ENCODE results near the gene GABRA4. TPM values are rescaled to one million over a fixed set of nuclear protein-coding genes. Genes with fewer than 3 reads are reported as not detected.

The GABRA4 gene
- not detected in 2 replicates for total RNA-seq
- not detected for polyA plus RNA-seq (2012)

DNA sequence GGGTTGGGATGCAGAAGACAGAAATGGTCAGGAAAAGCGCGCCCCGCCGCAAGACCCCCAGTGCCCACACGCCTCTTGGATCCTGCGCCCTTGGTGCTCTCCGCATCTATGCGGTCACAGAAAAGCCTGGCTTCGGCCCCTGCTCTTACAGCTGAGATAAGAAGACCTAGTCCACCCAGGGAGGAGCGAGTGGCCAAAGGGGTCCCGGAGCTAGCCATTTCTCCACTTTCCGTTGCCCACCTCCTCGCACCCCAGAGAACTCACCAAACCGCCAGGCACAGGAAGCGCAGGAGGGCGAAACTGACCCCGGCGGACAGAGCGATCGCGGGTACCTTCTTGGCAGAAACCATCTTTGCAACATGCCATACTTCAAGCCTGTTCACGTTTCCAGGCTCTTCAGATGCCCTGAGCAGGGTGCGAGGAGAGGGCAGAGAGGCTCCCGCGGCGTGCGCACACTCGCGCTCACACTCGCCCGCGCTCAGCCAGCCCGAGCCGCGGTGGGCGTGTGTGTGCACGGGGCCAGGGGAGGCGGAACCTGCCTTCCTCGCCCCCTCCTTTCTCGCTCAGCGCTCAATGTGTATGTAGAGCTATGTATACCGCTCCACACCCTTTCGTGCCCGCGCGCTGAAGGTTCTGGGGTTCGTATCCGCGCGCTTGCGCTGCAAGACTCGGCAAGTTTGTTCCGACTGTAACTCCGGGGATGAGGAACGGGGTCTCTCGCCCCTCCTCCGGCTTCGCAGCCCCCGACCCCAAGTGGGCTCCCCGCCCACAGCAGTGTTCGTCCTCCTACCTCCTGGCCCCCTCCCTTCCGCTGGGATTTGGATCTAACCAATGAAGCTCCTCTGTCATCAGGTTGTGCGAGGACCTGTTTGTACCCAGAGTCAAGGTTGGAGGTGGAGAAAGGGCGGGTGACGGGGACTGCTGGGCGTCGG lies at the start of gene GABRA4:
Gene GABRA4 (minus strand): TSS at position 507 of the 932 bp plus-strand sequence. CDS start 157 bp downstream, at position 350.
- no peak for DNase-seq (ENCODE audit: low read depth)

DNA sequence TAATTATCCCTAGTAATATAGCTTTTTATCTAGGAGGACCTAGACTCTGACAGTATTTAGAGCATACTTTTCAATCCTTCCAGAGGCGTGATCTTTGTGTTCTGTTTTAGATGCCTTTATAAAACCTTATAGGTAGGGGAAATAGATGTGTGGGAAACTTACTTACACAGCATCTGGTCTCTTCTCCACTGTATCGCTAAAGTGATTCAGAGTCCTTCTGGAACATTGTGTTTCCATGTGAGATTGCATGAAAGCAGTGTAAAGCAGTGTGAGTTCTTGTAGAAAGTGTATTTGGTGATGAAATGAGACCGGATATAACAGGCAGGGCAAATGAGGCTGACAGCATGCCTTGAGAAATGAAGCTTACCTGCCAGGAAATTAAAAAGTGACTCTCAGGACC lies 47.4 kb upstream of the GABRA4 start:
- DNase-seq (ENCODE audit: low read depth) = no peak

DNA sequence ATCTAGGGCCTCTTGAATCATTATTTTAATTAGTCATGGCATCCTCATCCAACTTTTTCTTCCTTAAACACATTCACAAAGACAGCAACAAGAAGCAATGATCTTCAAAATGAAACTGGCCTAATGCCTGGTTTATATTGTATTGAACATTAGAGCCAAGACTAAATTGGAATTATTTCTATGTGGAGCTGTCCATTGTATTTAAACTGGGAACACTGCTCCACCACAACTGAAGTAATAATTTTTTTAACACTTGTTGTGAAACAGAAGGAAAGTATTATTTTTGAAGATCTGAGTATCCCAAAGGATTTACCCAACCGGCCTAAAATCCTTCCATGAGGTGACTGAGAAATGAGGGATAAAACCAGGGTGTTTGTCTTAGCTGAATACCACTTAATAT lies 44.9 kb upstream of the GABRA4 start:
- DNase-seq (ENCODE audit: low read depth) = no peak

DNA sequence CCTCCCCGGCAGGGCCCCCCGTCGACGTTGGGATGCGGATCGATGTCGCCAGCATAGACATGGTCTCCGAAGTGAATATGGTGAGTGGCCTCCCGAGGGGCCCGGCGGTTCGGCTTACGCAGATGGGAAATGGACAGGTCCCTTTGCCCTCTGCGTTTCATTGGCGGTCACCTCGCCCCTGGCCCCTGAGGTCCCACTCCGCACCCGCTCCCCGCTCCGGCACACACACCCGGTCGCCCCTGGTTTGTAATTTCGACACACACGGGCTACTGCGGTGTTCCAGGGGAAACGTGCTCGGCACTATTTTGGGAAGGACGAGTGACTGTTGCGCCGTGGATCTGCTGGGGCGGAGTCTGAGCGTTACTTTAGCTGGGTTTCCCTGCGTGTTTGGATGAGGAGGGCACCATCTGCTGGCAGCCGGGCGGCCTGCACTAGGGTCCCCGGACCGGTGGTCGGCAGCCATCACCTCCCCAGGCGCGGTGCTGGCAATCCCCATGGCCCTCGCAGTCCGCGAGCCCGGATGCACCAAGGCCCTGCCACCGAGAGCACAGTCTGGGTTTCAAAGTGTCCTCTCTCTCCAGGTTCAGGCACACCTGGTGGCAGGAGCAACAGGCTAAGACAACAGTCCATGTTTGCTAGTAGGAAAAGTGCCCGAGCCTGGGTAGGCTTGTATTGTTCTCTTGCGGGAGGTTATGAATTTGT lies 39.2 kb upstream of the GABRA4 start:
- peak; percentile 59 for DNase-seq (ENCODE audit: low read depth)

DNA sequence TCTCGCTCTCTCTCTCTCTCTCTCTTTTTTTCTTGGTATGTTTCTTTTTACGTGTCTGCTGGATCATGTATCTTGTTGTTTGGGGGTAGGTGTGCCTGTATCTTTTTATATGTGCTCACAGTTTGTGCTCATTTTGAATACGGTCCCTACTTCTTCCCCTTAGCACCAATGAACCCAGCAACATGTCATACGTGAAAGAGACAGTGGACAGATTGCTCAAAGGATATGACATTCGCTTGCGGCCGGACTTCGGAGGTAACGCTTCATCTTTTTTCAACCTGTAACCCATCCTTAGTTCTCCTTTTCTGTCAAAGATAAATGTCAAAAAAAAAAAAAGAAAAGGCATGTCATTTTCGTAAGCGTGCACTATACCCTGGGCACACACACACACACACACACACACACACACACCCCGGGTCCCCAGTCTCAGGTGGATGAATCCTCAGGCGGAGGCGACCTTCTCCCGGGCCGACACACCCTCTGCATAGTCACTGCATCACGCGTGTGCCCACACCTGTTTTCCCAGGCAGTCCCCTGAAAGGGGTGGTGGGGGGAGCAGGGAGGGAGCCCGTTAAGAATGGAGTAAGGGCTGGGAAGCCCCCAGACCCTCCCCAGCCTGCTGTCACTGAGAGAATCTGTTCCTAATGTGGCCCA lies 38.5 kb upstream of the GABRA4 start:
- DNase-seq (ENCODE audit: low read depth) = no peak

DNA sequence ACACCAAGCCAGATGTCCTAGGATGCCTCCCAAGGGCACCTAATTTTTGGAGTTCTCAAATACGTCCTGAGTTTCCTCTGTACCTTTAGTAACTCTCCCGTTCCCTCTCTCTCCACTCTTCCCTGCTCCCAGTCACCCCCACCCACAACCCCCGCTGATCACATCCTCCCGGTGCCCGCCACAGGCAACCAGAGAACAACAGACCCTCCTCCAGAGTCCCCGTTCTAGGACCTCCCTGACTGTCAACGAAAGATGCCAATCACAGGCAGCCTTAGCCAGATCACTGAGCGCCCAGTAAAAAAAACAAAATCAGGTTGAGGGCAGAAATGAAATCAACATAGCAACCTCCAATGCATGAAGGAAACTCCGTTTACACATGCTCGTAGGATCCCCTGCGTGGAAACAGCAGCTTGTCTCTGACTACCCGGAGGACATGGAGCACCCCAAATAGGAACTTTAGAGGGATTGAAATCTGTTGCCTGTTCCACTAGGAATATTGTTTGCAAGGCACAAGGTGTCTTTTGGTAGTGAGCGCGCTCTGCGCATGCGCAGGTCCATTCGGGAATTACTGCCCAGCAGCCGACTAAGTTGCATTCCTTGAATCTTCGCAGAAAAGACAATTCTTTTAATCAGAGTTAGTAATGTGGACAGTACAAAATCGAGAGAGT lies 37.8 kb upstream of the GABRA4 start, which contains the start of gene GABRB1:
Gene GABRB1 (plus strand): TSS at position 557 of the 668 bp plus-strand sequence.
- peak; percentile 40 for DNase-seq (ENCODE audit: low read depth)

DNA sequence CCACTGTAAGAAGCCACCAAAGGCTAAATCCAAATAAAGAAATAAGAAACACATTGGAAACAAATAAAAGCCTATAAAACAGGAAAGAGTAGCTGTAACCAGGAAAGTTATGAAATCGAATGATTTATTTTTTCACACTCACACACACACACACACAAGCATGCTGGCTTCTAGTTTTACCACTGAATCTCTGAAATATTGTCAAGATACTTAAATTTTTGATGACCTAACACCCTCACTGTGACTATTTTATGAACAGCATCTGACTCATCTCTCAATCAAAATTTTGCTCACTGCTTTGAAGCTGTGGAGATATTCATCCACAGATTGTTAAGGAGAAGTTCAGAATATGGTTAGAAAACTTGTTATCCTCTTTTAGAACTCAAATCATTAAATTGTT lies 24.1 kb upstream of the GABRA4 start:
- DNase-seq (ENCODE audit: low read depth) = no peak

DNA sequence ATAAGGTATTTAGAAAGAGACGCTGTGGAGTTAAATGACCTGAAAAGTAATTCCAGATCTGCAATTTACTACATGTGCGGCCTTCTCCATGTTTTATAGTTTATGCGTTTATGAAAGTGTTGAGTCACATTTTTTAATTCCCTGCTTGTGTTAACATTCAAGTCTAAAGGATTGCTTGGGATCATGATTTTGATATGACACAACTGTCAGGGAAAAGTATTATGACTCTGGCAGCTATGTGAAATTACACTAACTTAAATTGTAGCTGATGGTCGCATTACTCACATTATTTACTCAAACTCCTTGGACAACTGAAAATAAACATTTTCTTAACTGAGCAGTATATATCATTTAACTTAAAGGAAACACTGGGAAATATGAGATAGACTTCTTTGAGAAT lies 23.7 kb upstream of the GABRA4 start:
- no peak for DNase-seq (ENCODE audit: low read depth)

DNA sequence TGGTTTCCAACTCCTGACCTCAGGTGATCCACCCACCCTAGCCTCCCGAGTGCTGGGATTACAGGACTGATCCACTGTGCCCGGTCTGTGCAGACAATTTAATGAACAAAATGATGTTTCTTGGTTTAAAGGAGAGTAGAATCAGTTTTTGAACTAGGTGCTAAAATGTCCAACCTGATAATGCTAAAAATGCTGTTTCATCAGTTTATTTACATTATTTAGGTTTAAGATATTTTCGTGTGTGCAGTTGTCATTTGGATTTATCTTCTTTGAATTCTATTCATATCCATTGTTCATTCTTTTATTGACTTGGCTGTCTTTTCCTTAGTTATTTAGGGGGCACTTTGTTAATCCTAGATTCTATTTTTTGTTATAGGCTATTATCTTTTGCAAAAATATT lies 20.0 kb upstream of the GABRA4 start:
- no peak for DNase-seq (ENCODE audit: low read depth)

DNA sequence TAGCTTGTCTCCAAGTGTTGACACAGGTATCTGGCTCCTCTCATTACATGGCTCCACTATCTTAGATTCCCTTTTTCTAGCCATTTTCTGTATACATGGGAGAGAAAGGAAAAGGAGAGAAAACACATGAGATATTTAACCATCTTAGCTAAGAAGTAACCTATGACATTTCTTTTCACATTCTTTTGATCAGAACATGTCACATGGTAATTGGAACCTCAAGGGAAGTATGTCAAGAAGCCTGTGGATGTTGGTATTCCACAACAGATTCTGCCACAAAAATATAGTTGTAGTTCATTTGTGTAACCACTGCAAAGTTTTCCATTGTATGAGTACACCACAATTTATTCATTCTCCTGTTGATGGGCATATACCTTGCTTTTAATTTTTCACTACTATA lies 19.3 kb upstream of the GABRA4 start:
- no peak for DNase-seq (ENCODE audit: low read depth)

DNA sequence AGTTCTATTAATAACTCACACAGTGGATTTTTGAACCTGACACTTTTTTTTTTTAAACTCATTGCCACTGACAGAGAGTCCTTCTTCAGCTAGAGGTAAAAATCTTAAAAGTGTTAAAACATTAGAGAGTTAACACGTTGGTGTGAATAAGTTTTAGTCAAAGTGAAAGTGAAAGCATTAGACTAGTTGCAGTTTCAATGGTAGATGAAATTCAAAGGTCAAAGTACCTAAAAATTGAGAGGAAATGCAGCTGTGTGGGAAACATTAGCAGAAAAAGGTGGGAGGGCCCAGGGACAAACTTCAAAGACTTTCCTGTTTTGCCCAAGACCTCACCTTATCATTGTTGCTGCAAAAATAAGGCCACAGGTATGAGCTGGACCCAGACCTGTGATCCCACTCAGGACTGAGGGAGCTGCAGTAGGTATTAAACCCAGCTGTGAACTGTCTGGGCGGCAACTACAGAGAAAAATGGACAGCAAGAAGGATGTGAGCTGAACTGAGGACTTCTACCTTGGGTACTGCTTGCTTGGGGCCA lies 17.6 kb upstream of the GABRA4 start:
- no peak for DNase-seq (ENCODE audit: low read depth)

DNA sequence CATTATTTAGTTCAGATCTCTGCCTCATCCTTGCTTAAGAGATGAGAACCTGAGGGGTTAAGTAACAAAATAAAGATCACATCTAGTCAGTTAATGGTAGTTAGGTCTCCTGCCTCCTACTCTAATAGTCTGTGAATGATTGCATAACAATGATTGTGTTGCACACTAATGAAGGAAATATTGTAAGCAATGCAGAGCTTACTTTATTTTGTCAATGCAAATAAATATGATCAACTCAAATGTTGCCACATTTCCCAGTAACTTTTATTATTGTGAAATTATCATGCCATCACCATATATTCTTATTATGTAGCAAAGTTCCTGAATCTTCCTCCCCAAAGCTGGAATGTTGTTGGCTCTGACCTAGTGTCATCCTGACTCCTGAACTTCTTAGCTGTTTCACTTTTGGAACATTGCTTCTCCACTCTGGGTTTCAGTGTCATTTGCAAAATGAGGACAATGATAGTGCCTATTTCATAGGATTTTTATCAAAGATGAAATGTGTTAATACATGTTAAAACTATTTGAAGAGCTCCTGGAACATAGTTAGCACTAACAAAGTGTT lies 17.0 kb upstream of the GABRA4 start:
- no peak for DNase-seq (ENCODE audit: low read depth)

DNA sequence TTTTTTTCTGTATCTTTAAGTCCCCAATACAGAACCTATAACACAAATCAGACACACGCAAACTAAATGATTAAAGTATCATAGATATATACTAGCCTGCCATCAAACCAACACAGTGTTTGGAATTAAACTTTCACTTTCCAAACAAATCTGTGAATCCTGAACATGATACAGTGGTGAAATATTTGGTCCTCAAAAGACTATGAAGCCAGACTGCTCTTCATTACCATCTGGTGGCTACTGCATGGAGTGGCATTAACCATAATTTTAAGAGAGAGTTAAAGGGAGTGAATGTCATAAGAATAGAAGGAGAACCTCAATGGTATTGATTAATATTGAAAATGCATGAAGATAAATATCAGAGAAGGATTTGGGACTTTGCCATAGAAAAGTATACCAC lies 9.2 kb upstream of the GABRA4 start:
- DNase-seq (ENCODE audit: low read depth) = peak; percentile 25

DNA sequence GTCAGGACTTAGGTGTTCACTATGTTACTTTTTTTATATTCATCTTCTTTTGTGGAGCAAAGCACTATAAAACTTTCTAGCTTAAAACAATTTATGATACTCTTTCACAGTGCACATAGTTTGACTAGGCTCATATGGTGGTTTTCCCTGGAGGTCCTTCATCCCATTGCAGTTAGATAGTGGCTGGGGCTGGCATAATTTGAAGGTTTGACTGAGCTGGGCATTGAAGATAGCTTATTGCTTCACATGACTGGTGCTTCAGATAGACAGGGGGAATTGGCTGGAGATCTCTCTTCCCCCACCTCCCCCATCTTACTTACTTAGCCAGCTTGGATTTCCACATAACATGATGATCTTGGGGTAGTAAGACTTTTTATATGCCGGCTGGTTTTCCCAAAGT lies 7.0 kb upstream of the GABRA4 start:
- no peak for DNase-seq (ENCODE audit: low read depth)

DNA sequence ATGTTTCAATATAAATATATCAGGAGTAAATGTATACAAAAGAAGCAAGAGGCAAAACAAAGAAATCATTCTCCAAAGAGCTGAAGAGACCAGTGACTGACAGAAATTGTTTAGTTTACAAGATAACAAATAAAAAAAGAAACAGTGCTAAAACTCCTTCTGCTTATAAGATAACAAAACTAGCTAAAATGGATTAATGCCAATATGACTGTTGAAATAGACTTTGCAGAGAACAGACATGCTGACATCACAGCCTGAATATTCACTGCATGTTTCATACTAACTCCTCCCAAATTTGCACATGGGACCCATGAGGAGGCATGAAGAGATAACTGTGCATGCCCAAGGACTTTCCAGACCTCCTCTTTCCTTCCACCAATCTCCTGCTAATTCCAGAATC lies 6.2 kb upstream of the GABRA4 start:
- no peak for DNase-seq (ENCODE audit: low read depth)

DNA sequence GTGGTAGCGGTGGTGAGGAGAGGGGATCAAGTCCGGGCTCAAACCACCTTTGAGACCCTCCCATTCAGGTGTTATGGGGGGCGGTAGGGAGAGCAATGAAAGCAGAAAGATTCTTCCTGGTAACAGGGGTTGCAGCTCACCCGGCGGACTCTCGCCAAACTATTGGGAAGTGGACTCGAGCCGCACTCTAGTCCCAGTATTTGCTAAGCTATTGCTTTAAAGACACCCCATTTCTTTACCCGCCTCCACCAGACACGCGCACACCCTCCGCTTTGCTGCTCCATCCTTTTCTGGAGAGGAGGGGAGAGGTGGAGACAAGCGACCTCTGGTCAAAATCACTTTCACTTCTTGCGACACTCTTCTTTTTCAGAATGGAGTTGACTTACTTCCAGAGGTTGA lies 625 bp upstream of the GABRA4 start:
- no peak for DNase-seq (ENCODE audit: low read depth)

DNA sequence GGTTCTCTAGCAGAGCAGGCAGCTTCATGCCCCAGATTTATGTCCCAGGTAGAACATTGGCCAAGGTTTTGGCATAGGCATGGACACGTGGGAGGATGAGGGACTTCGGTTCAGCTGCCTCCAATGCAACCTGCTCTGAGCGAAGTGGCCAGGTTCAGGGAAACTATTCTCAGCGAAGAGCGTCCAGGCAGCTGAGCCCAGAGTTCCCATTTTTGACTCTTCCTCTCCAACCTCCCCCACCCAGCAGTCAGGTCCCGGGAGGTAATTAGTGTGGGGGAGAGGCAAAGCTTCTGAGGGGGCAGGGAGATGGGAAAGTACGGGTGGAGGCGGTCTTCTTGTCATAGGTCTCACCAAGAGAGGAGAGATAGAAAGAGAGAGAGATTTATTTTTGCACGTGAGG lies 1.0 kb downstream of the GABRA4 start:
- no peak for DNase-seq (ENCODE audit: low read depth)

DNA sequence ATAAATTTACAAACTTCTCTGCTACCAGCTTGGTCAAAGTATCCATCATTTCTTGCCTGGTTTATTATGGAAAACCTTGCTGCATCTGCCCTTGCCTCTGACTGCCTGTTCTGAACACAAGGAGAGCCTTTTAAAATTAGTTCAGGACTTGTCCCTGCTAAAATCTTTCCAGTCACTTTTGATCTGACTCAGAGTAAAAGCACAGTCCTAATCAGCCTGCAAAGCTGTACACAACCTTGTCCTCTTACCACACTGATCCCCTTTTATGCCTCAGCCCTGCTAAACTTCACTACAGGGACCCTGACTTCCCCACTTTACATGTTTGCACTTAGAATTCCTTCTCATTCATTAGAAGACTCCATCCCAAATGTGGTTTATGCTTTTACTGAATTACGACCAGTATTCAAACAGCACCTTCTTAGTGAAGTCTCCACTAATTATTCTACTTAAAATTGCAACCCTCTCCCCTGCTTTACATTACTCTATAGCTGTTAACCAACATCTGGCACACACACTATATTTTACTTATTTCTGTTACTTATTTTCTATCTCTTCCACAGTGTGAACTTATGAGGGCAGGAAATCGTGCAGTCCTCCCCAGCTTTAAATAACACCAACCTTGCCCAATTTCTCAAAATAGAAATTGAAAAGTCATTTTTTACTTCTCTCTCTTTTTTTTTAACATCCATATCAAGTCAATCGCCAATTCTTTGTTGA lies 6.3 kb downstream of the GABRA4 start:
- DNase-seq (ENCODE audit: low read depth) = no peak

DNA sequence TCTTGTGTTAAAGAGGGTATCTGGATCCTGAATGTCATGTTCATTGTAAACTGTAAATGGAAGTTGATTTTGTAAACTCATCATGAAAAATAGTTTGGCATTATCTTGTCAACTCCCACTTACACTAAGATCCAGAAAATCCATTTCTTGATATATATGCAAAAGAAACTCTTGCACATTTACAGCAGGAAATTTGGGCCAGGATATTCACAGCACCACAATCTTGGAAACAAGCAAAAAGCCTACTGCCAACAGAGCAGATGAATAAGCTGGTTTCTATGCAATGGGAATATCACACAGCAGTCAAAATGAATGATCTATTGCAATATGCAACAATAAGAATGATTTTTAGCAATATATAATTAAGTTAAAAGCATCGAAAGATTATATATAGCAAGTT lies 8.6 kb downstream of the GABRA4 start:
- no peak for DNase-seq (ENCODE audit: low read depth)

DNA sequence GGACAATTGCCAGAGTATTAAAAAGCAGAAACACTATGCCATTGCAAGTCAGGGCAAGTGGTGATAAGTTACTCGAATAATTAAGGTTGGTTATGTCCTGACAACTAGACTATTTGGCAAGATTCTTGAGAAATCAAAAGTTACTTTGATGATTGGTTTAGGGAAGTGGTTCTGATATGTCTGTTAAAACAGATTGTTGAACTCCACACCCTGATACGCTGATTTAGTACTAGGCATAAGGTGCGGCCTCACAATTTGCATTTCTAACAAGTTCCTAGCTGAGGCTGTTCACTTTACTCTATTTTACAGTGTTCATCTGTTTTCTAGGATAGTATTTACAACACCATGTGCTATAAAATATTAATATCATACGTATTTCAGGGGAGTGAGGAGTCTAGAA lies 12.5 kb downstream of the GABRA4 start:
- DNase-seq (ENCODE audit: low read depth) = no peak
